ENCODE measurements around the gene TRPM3. TPM values are rescaled to one million over a fixed set of nuclear protein-coding genes. Genes with fewer than 3 reads are reported as not detected.

Gene TRPM3
- total RNA-seq, 2 experiments from 2014 or later: not detected

DNA sequence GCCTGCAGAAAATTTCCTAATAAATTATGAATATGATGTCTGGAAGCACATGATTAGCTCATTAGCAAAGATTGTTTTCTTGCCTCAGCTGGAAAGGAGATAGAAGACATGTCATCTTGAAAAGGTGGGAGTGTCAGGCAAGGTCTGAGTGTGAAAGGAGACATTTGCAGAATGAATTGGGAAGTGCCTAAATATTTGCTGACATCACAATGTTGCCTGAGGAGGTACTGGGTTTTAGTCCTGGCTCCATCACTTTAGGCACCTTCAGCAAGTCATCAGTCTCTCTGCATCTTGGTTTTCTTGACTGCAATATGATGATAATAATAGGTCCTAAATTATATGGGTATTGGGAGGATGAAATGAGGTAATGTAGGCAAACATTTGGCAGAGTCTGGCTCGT lies 140.1 kb downstream of the TRPM3 start:
- Mint-ChIP-seq H3K27ac (no peak overlapping the region), H3K4me3 (no peak overlapping the region), H3K9me3 (peaks cover 4% of the 10 kb centered on the region), H3K4me1 (ENCODE audit: low read depth) (no peaks in the 10 kb centered on the region), H3K36me3 (ENCODE audit: low read depth) (no peaks in the 10 kb centered on the region), H3K27me3 (no peaks in the 10 kb centered on the region)
- Histone ChIP-seq H3K9me3 (ENCODE audit: control insufficient read depth in 1 of 2, insufficient read depth in 1 of 2, low read length in 2 of 2) (no peaks in the 10 kb centered on the region), H3K27ac (ENCODE audit: low read depth in 1 of 2, low read length in 2 of 2) (no peak overlapping the region), H3K4me3 (ENCODE audit: low read length) (no peak overlapping the region), H3K27me3 (ENCODE audit: control insufficient read depth in 1 of 2, insufficient read depth in 2 of 2, low read length in 2 of 2) (no peaks in the 10 kb centered on the region), H3K36me3 (ENCODE audit: insufficient read depth, low read length) (no peaks in the 10 kb centered on the region), H3K4me1 (ENCODE audit: insufficient read depth, low read length) (no peaks in the 10 kb centered on the region)
- TF ChIP-seq, protein P1, sequence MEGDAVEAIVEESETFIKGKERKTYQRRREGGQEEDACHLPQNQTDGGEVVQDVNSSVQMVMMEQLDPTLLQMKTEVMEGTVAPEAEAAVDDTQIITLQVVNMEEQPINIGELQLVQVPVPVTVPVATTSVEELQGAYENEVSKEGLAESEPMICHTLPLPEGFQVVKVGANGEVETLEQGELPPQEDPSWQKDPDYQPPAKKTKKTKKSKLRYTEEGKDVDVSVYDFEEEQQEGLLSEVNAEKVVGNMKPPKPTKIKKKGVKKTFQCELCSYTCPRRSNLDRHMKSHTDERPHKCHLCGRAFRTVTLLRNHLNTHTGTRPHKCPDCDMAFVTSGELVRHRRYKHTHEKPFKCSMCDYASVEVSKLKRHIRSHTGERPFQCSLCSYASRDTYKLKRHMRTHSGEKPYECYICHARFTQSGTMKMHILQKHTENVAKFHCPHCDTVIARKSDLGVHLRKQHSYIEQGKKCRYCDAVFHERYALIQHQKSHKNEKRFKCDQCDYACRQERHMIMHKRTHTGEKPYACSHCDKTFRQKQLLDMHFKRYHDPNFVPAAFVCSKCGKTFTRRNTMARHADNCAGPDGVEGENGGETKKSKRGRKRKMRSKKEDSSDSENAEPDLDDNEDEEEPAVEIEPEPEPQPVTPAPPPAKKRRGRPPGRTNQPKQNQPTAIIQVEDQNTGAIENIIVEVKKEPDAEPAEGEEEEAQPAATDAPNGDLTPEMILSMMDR (IDR thresholded peaks at IDR 0.05): no peak
- DNase-seq (no peak), ATAC-seq (ENCODE audit: poor library complexity) (no peak)
- ChIA-PET CTCF (no interaction called here), POLR2A (no interaction called here)
- intact Hi-C loops (cut with DNase I, micrococcal nuclease): no loop called here

GRCh38 chr9:70979966-70980365 lies 141.5 kb downstream of the TRPM3 start:
- DNase-seq (no peak), ATAC-seq (ENCODE audit: poor library complexity) (no peak)
- Histone ChIP-seq H3K4me3 (ENCODE audit: low read length) (no peak overlapping the region), H3K27ac (ENCODE audit: low read depth in 1 of 2, low read length in 2 of 2) (no peak overlapping the region), H3K36me3 (ENCODE audit: insufficient read depth, low read length) (no peaks in the 10 kb centered on the region), H3K27me3 (ENCODE audit: control insufficient read depth in 1 of 2, insufficient read depth in 2 of 2, low read length in 2 of 2) (no peaks in the 10 kb centered on the region), H3K9me3 (ENCODE audit: control insufficient read depth in 1 of 2, insufficient read depth in 1 of 2, low read length in 2 of 2) (no peaks in the 10 kb centered on the region), H3K4me1 (ENCODE audit: insufficient read depth, low read length) (no peaks in the 10 kb centered on the region)
- Mint-ChIP-seq H3K4me1 (ENCODE audit: low read depth) (no peaks in the 10 kb centered on the region), H3K36me3 (ENCODE audit: low read depth) (no peaks in the 10 kb centered on the region), H3K27me3 (no peaks in the 10 kb centered on the region), H3K27ac (no peak overlapping the region), H3K9me3 (peaks cover 4% of the 10 kb centered on the region), H3K4me3 (no peak overlapping the region)
- ChIA-PET POLR2A (no interaction called here), CTCF (no interaction called here)
- intact Hi-C loops (cut with DNase I, micrococcal nuclease): no loop called here
- TF ChIP-seq, protein P1 (IDR thresholded peaks at IDR 0.05): no peak

GRCh38 chr9:70978085-70978484 lies 143.3 kb downstream of the TRPM3 start:
- Histone ChIP-seq H3K36me3 (ENCODE audit: insufficient read depth, low read length) (no peaks in the 10 kb centered on the region), H3K4me3 (ENCODE audit: low read length) (no peak overlapping the region), H3K27ac (ENCODE audit: low read depth in 1 of 2, low read length in 2 of 2) (no peak overlapping the region), H3K27me3 (ENCODE audit: control insufficient read depth in 1 of 2, insufficient read depth in 2 of 2, low read length in 2 of 2) (no peaks in the 10 kb centered on the region), H3K9me3 (ENCODE audit: control insufficient read depth in 1 of 2, insufficient read depth in 1 of 2, low read length in 2 of 2) (peaks cover 0 to 6% of the 10 kb centered on the region in 2 experiments), H3K4me1 (ENCODE audit: insufficient read depth, low read length) (no peaks in the 10 kb centered on the region)
- CTCF ChIA-PET: no interaction called here
- Mint-ChIP-seq H3K4me1 (ENCODE audit: low read depth) (no peaks in the 10 kb centered on the region), H3K27me3 (no peaks in the 10 kb centered on the region), H3K27ac (no peak overlapping the region), H3K4me3 (no peak overlapping the region), H3K36me3 (ENCODE audit: low read depth) (no peaks in the 10 kb centered on the region), H3K9me3 (peaks cover 2% of the 10 kb centered on the region)
- no peak for DNase-seq
- ATAC-seq (ENCODE audit: poor library complexity): no peak
- TF ChIP-seq, protein P1 (IDR thresholded peaks at IDR 0.05): no peak
- intact Hi-C loops (cut with DNase I, micrococcal nuclease): no loop called here
- POLR2A ChIA-PET: no interaction called here

Data from CD4-positive, alpha-beta T cell (primary cell).